ENCODE data around the gene PITPNC1.

Gene PITPNC1

DNA sequence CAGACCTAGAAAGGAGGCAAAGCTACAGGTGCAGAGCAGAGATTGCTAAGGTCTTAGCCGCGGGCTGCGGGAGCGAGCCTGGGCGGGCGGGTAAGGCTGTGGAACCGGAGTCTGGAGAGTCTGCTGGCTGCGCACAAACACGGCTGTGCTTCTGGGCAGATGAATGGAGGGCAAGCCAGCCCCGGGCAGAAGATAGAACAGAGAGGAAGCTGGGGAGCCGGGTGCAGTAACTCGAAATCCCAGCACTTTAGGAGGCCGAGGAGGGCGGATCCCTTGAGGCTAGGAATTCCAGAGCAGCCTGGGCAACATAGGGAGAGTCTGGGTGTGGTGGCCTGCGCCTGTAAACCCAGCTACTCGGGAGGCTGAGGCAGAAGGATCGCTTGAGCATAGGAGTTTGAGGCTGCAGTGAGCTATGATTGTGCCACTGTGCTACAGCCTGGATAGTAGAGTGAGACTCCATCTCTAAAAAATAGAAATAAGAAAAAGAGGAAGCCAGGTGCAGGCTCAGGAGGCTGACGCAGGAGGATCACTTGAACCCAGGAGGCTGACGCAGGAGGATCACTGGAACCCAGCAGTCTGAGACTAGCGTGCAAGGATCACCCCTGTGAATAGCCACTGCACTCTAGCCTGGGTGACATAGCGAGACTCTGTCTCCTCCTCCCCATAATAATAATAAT is 56.3 kb downstream of the PITPNC1 start:
- DNase-seq (ENCODE audit: low read depth), result no peak
- H3K4me3 ChIP-seq (ENCODE audit: low read length), result no peak overlapping the region
- TF ChIP-seq, protein P1, sequence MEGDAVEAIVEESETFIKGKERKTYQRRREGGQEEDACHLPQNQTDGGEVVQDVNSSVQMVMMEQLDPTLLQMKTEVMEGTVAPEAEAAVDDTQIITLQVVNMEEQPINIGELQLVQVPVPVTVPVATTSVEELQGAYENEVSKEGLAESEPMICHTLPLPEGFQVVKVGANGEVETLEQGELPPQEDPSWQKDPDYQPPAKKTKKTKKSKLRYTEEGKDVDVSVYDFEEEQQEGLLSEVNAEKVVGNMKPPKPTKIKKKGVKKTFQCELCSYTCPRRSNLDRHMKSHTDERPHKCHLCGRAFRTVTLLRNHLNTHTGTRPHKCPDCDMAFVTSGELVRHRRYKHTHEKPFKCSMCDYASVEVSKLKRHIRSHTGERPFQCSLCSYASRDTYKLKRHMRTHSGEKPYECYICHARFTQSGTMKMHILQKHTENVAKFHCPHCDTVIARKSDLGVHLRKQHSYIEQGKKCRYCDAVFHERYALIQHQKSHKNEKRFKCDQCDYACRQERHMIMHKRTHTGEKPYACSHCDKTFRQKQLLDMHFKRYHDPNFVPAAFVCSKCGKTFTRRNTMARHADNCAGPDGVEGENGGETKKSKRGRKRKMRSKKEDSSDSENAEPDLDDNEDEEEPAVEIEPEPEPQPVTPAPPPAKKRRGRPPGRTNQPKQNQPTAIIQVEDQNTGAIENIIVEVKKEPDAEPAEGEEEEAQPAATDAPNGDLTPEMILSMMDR (IDR thresholded peaks at IDR 0.05; ENCODE audit: insufficient read depth, low read depth, low read length, missing control alignments), result no peak

- TF ChIP-seq, protein P1 (IDR thresholded peaks at IDR 0.05; ENCODE audit: insufficient read depth, low read depth, low read length, missing control alignments), result no peak
- no peak overlapping the region for H3K4me3 ChIP-seq (ENCODE audit: low read length)
- DNase-seq (ENCODE audit: low read depth), result no peak
These were observed 57.0 kb downstream of the PITPNC1 start for GRCh38 chr17:67434061-67434525.

DNA sequence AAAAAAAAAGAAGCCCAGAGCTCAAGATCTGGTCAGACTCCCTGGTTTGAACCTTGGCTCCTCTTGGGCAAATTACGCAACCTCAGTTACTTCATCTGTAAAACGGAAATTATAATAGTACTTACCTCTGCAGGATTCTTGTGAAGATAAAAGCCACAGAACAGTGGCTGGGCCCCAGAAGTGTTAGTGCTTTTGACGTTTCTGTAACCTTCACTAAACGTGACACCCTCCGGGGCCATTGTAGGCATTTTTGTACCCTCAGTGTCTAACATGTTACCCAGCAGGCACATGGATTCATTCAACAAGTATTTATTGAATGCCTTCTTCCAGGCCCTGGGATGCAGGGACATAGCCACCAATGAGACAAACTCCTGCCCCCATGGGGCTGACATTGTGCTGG is 58.0 kb downstream of the PITPNC1 start:
- H3K4me3 ChIP-seq (ENCODE audit: low read length), result no peak overlapping the region
- peak; percentile 25 for DNase-seq (ENCODE audit: low read depth)
- TF ChIP-seq, protein P1 (IDR thresholded peaks at IDR 0.05; ENCODE audit: insufficient read depth, low read depth, low read length, missing control alignments), result no peak

GRCh38 chr17:67435786-67436185 is 58.7 kb downstream of the PITPNC1 start:
- no peak for DNase-seq (ENCODE audit: low read depth)
- H3K4me3 ChIP-seq (ENCODE audit: low read length), result no peak overlapping the region
- TF ChIP-seq, protein P1 (IDR thresholded peaks at IDR 0.05; ENCODE audit: insufficient read depth, low read depth, low read length, missing control alignments), result no peak

- H3K4me3 ChIP-seq (ENCODE audit: low read length), result no peak overlapping the region
- no peak for DNase-seq (ENCODE audit: low read depth)
- TF ChIP-seq, protein P1 (IDR thresholded peaks at IDR 0.05; ENCODE audit: insufficient read depth, low read depth, low read length, missing control alignments), result no peak
These were observed 59.2 kb downstream of the PITPNC1 start for GRCh38 chr17:67436233-67436632.

GRCh38 chr17:67438667-67439066 is 61.6 kb downstream of the PITPNC1 start:
- H3K4me3 ChIP-seq (ENCODE audit: low read length), result no peak overlapping the region
- TF ChIP-seq, protein P1 (IDR thresholded peaks at IDR 0.05; ENCODE audit: insufficient read depth, low read depth, low read length, missing control alignments), result no peak

GRCh38 chr17:67439269-67439668 is 62.2 kb downstream of the PITPNC1 start:
- DNase-seq (ENCODE audit: low read depth), result no peak
- TF ChIP-seq, protein P1 (IDR thresholded peaks at IDR 0.05; ENCODE audit: insufficient read depth, low read depth, low read length, missing control alignments), result no peak
- no peak overlapping the region for H3K4me3 ChIP-seq (ENCODE audit: low read length)

More at GRCh38 chr17:67438667-67439066, 61.6 kb downstream of the PITPNC1 start:
- DNase-seq (ENCODE audit: low read depth), result no peak
